Posterior vena cava (tissue), 2 donors: ENCODE data around the gene ARIH1. TPM values are rescaled to one million over a fixed set of nuclear protein-coding genes. Genes with fewer than 3 reads are reported as not detected.
"Not testable (repeated sequence)": the region's sequence is repeated elsewhere in the genome, so short reads cannot be mapped to it uniquely, and the experiment has no call there.

Source experiments
- DNase-seq: peaks from one replicate; pipeline ENCODE4 v3.0.0-alpha.2; 2020; ENCODE audit warnings: low spot score
- intact Hi-C, 2 donors: fragments of 100-400 bp; cut with DNase I; formaldehyde crosslinking; loops; one replicate each; pipeline versions ENCODE4 v1.14.1 to v1.14.2; 2022 to 2023
- total RNA-seq, 2 donors: library from RNA; stranded (reverse); fragmentation: NEBNext Ultra II Directional; extraction: Animal tissue kit (Norgen Biotek cat#: 25700); gene quantifications; one replicate each; pipeline ENCODE4 v1.2.1, GENCODE V29; 2021
- donor health status: DM: yes; HTN: yes; CAD: no.
- donor health status: DM: yes; HTN: yes; CAD: no.

Gene ARIH1
- total RNA-seq, 2 donors from 2014 or later = 145 to 149 TPM

GRCh38 chr15:72588096-72588495 is 114.0 kb downstream of the ARIH1 start:
- intact Hi-C loops = no loop called here

DNA sequence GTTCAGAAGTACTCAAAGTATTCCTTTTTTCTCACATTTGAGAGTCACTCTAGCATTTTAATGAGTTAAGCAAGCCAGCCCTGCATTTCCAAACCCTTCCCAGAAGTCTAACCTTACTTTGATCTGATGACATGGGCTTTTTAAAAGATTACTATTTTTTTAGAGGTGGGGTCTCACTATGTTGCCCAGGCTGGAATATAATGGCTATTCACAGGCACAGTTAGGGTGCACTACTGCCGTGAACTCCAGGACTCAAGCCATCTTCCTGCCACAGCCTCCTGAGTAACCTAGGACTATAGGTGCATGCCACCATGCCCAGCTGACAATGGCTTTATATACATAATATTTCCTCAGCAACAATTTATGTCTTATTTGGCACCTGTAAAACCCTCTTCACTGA is 116.3 kb downstream of the ARIH1 start:
- DNase-seq = no peak
- intact Hi-C loops = no loop called here

More at GRCh38 chr15:72588096-72588495, 114.0 kb downstream of the ARIH1 start:
- no peak for DNase-seq

DNA sequence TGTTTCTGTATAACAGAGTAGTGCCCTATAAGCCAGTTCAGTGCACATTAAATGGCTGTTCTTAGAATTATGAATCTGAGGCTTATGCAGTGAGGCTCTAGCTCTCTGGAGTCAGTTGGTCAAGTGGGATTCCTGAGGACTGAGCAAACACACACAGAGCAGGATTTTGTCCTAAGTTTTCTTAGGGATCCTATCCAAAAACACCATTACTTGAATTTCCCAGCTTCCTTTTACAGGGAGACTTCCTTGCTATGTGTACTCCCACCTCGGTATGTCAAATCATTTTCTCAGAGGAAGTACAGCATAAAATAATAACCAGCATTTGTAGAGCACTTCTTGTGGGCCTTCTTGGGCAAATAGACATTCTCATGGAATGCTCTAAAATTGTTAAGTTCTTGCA is 117.2 kb downstream of the ARIH1 start:
- intact Hi-C loops = no loop called here
- DNase-seq = no peak

DNA sequence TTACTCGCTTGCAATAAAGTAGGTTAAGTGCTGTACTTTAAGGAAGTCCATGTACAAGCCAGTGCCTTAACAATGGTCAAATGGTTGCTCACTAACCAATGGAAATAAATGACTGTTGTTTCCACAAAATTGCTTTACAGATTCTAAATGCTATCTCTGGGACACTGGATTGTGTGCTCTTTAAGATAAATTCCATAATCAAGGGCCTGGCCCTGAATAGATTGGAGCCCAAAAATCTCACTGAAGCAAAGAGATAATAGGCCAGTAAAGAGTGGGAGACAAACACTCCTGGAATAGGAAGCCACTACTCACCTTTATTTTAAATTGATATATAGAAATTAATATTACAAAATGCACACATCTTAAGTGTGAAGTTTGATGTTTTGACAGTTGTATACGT is 118.0 kb downstream of the ARIH1 start:
- intact Hi-C loops = no loop called here

GRCh38 chr15:72592676-72593075 is 118.5 kb downstream of the ARIH1 start:
- intact Hi-C loops = no loop called here
- DNase-seq = no peak

More for the DNA sequence above, 118.0 kb downstream of the ARIH1 start:
- DNase-seq = no peak

- intact Hi-C loops = no loop called here
- DNase-seq = no peak
Observed at GRCh38 chr15:72593838-72594237, 119.7 kb downstream of the ARIH1 start.

- no peak for DNase-seq
- intact Hi-C loops = no loop called here
Observed at GRCh38 chr15:72599855-72600464, 125.8 kb downstream of the ARIH1 start.

DNA sequence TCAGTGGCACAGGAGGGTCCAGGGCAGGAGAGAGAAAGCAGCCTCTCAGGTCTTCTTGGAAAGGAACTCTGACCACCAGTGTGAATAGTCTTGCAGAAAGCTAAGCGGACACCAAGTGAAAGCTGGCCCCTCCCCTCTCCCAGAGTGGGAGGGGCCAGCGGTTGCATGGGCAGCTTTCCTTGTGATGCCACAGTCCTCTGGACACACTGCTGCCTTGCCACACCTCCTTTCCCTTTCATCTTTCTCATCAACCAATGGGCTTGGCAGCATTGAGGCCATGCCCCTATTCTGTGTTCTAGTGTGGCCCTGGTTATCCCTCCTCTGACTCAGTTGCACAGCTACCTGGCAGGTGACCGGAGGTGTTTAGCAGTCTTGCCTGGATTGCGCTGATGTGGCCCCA is 130.7 kb downstream of the ARIH1 start:
- intact Hi-C loops = no loop called here
- no peak for DNase-seq

DNA sequence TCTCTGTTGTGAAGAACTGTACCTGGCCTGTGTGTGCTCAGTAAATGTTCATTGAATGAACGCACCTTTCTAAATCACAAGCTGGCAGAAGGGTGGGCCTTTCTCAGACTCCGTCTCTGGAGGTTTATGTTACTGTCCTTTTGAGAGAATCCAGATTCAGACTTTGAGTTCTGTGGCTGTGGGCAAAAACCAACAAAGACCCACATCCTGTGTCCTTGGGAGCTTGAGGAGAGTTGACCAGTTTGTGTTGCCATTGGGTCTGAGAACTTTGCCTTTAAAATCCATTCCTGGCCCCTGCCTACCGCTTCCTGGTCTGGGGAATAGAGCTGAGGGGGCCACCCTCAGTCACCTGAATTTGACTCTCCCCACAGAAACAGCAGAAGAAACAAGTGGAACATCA is 134.0 kb downstream of the ARIH1 start:
- intact Hi-C loops, DNase-seq: not testable (repeated sequence)

- intact Hi-C loops = no loop called here
- DNase-seq = no peak
Observed at GRCh38 chr15:72609862-72610261, 135.7 kb downstream of the ARIH1 start.

DNA sequence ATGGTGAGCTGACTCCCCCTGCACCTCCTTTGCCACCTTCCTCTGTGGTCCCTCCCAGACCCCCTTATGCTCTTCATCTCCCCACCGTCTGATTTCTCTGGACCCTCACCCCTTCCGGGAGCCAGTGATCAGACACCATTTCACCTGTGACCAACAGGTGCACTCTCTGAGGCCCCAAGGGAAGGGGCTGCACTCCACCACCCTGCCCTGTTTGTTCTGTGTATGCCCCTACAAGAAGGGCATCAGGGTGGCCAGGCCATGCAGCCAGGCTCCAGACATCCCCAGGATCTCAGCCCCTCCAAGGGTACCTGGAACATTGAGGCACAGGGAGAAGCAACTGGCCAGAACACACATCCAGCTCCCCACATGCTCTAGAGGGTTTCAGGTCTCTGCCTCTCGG is 138.2 kb downstream of the ARIH1 start:
- DNase-seq, intact Hi-C loops: not testable (repeated sequence)

DNA sequence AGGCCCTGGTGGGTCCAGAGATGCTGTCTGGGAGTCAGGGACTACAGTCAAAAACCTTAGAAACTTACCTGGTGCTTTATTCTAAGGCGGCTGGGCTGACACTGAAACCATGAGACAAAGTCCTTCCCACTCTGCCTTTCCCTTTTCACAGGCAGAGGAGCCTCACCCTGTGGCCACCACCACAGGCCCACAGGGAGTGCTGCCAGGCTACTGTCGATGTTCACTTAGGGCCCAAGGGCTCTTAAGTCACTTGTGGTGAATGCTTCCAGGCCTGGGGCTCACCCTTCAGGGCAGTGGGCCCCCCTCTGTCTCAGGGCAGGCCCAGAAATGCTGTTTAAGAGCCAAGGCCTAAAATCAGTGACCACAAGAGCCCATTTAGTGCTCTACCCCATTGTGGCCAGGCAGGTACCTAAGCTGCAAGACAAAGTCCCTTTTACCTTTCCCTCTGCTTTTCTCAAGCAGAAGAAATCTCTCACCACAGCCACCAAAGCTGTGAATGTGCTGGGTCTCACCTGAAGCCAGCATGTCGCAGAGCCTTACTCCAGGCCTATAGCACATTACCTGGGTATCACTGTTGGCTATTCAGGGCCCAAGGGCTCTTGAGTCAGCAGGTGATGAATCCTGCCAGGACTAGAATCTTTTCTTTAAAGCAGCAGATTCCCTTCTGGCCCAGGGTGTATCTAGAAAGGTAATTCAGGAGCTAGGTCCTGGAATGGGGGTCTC is 140.8 kb downstream of the ARIH1 start:
- intact Hi-C loops = no loop called here
- DNase-seq = no peak

- intact Hi-C loops, DNase-seq: not testable (repeated sequence)
Observed at GRCh38 chr15:72615533-72616233, 141.6 kb downstream of the ARIH1 start.

- DNase-seq = no peak
- intact Hi-C loops = no loop called here
Observed at GRCh38 chr15:72616491-72617210, 142.5 kb downstream of the ARIH1 start.

GRCh38 chr15:72623854-72624253 is 149.7 kb downstream of the ARIH1 start:
- intact Hi-C loops, DNase-seq: not testable (repeated sequence)

DNA sequence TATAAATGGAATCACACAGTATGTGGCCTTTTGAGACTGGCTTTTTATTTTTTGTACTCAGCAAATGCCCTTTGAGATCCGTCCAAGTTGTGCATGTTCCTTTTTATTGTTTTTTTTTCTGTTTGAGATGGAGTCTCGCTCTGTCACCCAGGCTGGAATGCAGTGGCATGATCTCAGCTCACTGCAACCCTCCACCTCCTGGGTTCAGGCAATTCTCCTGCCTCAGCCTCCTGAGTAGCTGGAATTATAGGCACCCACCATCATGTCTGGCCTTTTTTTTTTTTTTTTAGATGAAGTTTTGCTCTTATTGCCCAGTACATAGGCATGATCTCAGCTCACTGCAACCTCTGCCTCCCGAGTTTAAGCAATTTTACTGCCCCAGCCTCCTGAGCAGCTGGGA is 152.0 kb downstream of the ARIH1 start:
- intact Hi-C loops, DNase-seq: not testable (repeated sequence)

GRCh38 chr15:72628249-72629067 is 154.3 kb downstream of the ARIH1 start:
- DNase-seq, intact Hi-C loops: not testable (repeated sequence)

GRCh38 chr15:72629068-72629570 is 155.0 kb downstream of the ARIH1 start:
- intact Hi-C loops, DNase-seq: not testable (repeated sequence)
